SK-N-MC (cell line): ENCODE results near the gene KCNS1.

ENCODE experiments used
- EZH2 ChIP-seq: fragments of 200-600 bp; sonication (generic); IDR thresholded peaks from one replicate; pipeline ENCODE4 v1.6.1; 2017; ENCODE audit warnings: antibody characterized with exemption
- POLR2AphosphoS5 ChIP-seq: IDR thresholded peaks from 2 replicates; pipeline ENCODE4 v1.6.1; 2012; ENCODE audit warnings: mild to moderate bottlenecking, low read depth, low read length, borderline replicate concordance

DNA sequence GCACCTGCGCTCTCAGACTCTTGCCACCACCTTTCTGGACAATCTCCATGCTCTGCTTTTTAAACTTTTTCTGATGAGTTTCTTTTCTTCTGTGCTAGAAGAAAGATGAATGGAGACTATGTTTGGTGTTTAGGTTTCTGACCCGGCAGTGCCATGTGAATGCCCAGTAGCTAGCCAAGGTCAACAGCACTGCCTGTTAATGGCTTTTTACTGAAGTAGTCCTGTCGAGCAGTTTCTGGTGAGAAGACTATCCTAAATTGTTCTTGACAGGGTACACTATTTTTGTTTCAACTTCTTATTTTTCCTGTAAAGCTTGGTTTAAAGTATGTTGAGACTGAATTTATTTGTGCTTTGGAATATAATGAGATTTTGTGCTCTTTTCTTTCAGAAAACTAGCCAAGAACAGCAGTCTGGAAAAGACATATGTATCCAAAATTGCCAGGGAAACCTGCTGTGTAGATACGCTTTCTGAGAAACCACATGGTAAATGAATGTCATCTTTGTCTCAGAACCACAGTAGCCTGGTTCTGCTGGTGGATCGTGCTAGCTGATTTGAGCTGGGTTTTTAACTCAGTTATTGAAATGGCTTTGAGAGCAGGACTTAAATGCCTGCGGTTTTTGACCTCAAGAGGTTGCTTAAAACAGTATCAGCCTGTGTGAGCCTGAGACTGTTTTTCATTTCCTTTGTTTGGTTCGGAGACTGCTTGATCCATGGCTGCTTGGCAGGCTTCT lies 48.1 kb downstream of the KCNS1 start:
- no peak for TF ChIP-seq POLR2AphosphoS5
- TF ChIP-seq EZH2, result no peak
